Measurements from ENCODE around the gene RTRAF.

The RTRAF gene

DNA sequence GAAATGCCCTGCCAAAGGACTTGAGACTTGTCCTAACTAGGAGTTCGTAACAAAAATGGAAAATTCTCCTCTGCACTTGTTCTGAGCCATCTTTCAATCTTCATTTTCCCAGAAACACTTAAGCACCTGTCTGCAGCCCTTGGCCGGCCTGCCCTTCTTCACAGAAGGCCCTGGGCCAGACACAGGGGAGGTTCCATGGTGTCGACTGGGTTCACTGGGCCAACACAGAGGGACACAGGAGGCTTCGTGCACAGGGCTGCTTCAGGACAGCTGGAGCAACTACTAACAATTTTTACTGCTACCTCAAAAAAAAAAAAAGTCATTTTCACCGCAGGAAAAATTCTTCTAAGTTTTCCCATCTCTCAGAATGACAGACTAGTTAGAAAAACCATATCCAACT lies 59.9 kb downstream of the RTRAF start:
- DNase-seq (ENCODE audit: low read depth), result no peak
- TF ChIP-seq MYC (IDR thresholded peaks at IDR 0.05; ENCODE audit: low read depth, low read length) (no peak), POLR2A (IDR thresholded peaks at IDR 0.05; ENCODE audit: extremely low read depth, insufficient read length) (no peak)
- TF ChIP-seq, protein P1, sequence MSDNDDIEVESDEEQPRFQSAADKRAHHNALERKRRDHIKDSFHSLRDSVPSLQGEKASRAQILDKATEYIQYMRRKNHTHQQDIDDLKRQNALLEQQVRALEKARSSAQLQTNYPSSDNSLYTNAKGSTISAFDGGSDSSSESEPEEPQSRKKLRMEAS (IDR thresholded peaks at IDR 0.05; ENCODE audit: low read depth, low read length), result no peak
- H3K4me3 ChIP-seq (ENCODE audit: low read depth, low read length), result no peak overlapping the region

DNA sequence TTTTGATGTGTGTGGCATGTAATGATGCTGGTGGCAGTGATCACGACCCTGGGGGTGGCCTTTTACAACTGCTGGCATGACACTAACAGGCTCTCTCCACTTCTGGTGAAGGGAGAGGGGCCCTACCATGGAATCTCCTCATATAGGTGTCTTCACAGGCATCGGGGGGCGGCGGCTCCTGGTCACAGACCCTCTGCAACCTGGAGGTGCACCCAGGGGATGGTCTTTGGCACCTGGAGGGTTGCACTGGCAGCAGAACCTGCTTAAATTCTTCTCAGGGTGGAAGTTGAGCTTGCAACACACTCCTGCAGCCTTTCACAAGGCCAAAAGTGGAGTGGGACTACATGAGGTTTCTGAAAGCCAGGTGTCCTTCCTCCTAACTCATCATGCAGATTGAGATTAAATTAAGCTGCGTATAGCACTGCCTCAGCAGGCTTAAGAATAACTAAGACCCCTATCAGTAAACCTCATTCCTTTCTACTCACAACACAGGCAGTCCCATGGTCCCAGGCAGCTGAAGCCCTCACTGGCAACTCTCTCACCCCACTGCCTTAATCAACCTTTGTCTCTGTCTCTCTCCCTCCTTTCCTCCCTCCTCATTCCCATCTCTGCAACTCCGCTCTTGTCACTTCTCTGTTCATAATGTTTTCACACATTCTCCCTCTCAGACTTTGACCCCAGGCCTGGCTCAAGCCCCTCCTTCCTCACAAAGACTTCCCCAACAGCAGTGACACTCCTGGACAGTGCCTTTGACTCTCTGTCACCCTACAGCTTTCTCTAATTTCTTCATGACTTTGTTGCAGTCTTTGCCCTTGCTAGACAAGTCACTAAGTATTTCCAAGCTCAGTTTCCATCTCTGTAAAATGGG lies 60.6 kb downstream of the RTRAF start:
- H3K4me3 ChIP-seq (ENCODE audit: low read depth, low read length), result no peak overlapping the region
- no peak for DNase-seq (ENCODE audit: low read depth)
- TF ChIP-seq, protein P2, sequence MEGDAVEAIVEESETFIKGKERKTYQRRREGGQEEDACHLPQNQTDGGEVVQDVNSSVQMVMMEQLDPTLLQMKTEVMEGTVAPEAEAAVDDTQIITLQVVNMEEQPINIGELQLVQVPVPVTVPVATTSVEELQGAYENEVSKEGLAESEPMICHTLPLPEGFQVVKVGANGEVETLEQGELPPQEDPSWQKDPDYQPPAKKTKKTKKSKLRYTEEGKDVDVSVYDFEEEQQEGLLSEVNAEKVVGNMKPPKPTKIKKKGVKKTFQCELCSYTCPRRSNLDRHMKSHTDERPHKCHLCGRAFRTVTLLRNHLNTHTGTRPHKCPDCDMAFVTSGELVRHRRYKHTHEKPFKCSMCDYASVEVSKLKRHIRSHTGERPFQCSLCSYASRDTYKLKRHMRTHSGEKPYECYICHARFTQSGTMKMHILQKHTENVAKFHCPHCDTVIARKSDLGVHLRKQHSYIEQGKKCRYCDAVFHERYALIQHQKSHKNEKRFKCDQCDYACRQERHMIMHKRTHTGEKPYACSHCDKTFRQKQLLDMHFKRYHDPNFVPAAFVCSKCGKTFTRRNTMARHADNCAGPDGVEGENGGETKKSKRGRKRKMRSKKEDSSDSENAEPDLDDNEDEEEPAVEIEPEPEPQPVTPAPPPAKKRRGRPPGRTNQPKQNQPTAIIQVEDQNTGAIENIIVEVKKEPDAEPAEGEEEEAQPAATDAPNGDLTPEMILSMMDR (IDR thresholded peaks at IDR 0.05; ENCODE audit: low read depth, low read length), result no peak
- no peak for TF ChIP-seq MYC (IDR thresholded peaks at IDR 0.05; ENCODE audit: low read depth, low read length)
- TF ChIP-seq, protein P1 (IDR thresholded peaks at IDR 0.05; ENCODE audit: low read depth, low read length), result no peak
- no peak for TF ChIP-seq POLR2A (IDR thresholded peaks at IDR 0.05; ENCODE audit: extremely low read depth, insufficient read length)

DNA sequence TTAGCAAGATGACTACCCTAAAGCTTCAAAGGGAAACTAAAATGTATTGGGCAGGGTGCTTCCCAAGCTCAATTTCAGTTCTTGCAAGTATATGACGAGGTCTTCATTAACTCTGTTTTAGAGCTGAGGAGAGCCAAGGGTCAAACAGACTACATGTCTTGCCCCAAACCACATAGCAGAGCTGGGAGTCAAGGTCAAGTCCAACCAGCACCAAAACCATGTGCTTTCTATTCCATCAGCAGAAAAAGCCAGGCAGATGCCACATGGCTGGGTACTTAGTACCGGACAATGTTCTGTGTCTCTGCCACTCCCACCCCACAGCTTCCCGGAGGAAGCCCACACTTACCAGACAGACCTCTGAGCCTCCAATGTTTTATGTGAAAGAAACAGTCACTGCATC lies 61.9 kb downstream of the RTRAF start:
- no peak for DNase-seq (ENCODE audit: low read depth)
- TF ChIP-seq, protein P1 (IDR thresholded peaks at IDR 0.05; ENCODE audit: low read depth, low read length), result 0 out of 2 replicates have a peak, but pooled peaks have one; percentile 8
- TF ChIP-seq MYC (IDR thresholded peaks at IDR 0.05; ENCODE audit: low read depth, low read length) (no peak), POLR2A (IDR thresholded peaks at IDR 0.05; ENCODE audit: extremely low read depth, insufficient read length) (no peak)
- TF ChIP-seq, protein P2 (IDR thresholded peaks at IDR 0.05; ENCODE audit: low read depth, low read length), result no peak
- no peak overlapping the region for H3K4me3 ChIP-seq (ENCODE audit: low read depth, low read length)

DNA sequence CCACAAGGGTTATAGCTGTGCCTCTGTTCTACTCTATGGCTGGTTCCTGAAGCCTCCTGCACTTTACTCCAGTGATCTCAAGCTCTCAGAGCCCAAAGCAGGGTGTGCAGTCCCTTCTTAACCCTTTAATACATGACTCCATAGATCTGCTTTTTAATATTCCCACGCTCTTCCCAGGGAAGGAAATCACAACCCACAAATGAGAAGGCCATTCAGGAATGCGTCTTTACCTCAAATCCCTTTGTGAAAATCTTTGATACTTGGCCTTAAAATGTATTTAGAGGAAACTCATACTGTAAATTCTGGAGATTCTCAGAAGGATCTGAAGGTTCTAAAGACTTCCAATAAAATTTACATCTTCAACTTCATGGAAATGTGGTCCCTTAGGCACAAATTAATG lies 62.5 kb downstream of the RTRAF start:
- no peak for DNase-seq (ENCODE audit: low read depth)

DNA sequence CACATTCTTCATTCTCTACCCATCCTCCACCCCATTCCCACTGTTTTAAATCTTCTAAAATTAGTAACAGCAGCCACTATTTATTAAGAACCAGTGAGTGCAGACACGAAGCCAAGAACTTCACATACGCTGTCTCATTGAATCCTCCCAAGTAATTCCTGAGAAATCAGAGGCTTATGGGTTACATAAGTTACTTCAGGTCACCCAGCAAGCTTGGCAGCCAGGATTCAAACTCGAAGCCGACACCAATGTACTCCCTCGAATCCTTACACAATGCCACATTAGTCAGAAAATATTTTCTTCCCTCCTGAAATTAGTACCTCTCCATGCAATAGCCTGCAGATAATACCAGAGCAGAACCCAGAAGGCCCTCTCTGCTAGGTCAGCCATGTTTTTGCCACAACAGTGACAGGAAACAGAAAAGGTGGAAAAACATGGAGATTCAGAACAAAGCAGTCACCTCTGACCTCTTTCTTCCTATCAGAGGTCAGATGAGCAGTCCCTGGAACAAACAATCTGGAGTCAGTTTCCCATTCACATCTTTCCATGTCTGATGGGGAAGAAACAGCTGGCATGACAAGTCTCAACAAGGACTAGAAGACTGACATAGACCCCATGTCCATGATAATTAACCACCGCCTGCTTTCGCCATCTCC lies 63.1 kb downstream of the RTRAF start:
- TF ChIP-seq, protein P1 (IDR thresholded peaks at IDR 0.05; ENCODE audit: low read depth, low read length), result no peak
- TF ChIP-seq POLR2A (IDR thresholded peaks at IDR 0.05; ENCODE audit: extremely low read depth, insufficient read length) (no peak), MYC (IDR thresholded peaks at IDR 0.05; ENCODE audit: low read depth, low read length) (no peak)
- TF ChIP-seq, protein P2 (IDR thresholded peaks at IDR 0.05; ENCODE audit: low read depth, low read length), result no peak
- DNase-seq (ENCODE audit: low read depth), result no peak
- H3K4me3 ChIP-seq (ENCODE audit: low read depth, low read length), result no peak overlapping the region

More for the DNA sequence above, 62.5 kb downstream of the RTRAF start:
- TF ChIP-seq, protein P2 (IDR thresholded peaks at IDR 0.05; ENCODE audit: low read depth, low read length), result no peak
- TF ChIP-seq, protein P1 (IDR thresholded peaks at IDR 0.05; ENCODE audit: low read depth, low read length), result no peak
- TF ChIP-seq MYC (IDR thresholded peaks at IDR 0.05; ENCODE audit: low read depth, low read length) (no peak), POLR2A (IDR thresholded peaks at IDR 0.05; ENCODE audit: extremely low read depth, insufficient read length) (no peak)
- H3K4me3 ChIP-seq (ENCODE audit: low read depth, low read length), result no peak overlapping the region

DNA sequence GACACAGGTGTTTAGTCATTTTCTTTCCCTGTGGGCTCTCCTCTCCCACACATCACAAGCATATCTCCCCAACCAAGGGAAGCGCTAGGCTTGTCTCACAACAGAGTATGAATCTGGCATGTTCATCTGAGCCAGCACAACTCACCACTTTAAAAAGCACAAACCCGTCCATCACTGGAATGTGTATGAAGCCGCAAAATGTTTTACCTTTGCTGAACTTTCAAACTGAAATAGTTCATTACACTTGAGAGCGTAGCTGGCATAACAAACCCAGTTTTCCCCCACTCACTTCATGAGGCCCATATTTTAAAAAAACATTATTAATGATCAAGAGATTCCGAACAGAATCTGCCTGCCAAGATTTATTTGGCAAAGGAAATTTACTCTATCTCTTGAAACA lies 63.7 kb downstream of the RTRAF start:
- TF ChIP-seq, protein P1 (IDR thresholded peaks at IDR 0.05; ENCODE audit: low read depth, low read length), result no peak
- TF ChIP-seq, protein P2 (IDR thresholded peaks at IDR 0.05; ENCODE audit: low read depth, low read length), result no peak
- TF ChIP-seq POLR2A (IDR thresholded peaks at IDR 0.05; ENCODE audit: extremely low read depth, insufficient read length) (no peak), MYC (IDR thresholded peaks at IDR 0.05; ENCODE audit: low read depth, low read length) (no peak)
- no peak for DNase-seq (ENCODE audit: low read depth)

More for the DNA sequence above, 63.7 kb downstream of the RTRAF start:
- H3K4me3 ChIP-seq (ENCODE audit: low read depth, low read length), result no peak overlapping the region
